ENCODE data around the gene RIMS1. TPM values are rescaled to one million over a fixed set of nuclear protein-coding genes. Genes with fewer than 3 reads are reported as not detected.

The RIMS1 gene
- total and polyA plus RNA-seq, 2 donors (not counting 1 experiment from before 2014, with no cell fraction given): not detected

- CTCF ChIA-PET: no interaction called here
- H3K27me3 Mint-ChIP-seq: no peaks in the 10 kb centered on the region
- no peaks in the 10 kb centered on the region for H3K9me3 Mint-ChIP-seq (ENCODE audit: insufficient read depth)
- H3K9me3 ChIP-seq (ENCODE audit: control extremely low read depth in 1 of 3, control insufficient read depth in 2 of 3, insufficient read depth in 1 of 3, low read length in 2 of 3): no peaks in the 10 kb centered on the region
- H4K20me1 ChIP-seq (ENCODE audit: control insufficient read depth, insufficient read depth, low read length, poor library complexity, severe bottlenecking): no peaks in the 10 kb centered on the region
- H3K4me2 ChIP-seq (replicated peaks; ENCODE audit: low read depth, low read length, poor library complexity, severe bottlenecking): no peak overlapping the region
- ATAC-seq (ENCODE audit: low read depth) (no peak), DNase-seq (no peak)
- H3K27ac ChIP-seq (ENCODE audit: low read length in 2 of 2): no peak overlapping the region
- H3K36me3 ChIP-seq (replicated peaks in 1 of 2; ENCODE audit: control extremely low read depth in 1 of 2, control insufficient read depth in 1 of 2, extremely low read depth in 1 of 2, insufficient read depth in 2 of 2, low read length in 1 of 2): no peaks in the 10 kb centered on the region
- H3K4me1 Mint-ChIP-seq: no peaks in the 10 kb centered on the region
- no peak overlapping the region for H2AFZ ChIP-seq (ENCODE audit: insufficient read depth, low read depth, low read length, poor library complexity, severe bottlenecking)
- POLR2A ChIA-PET: no interaction called here
- H3K27me3 ChIP-seq (replicated peaks in 1 of 4; ENCODE audit: control extremely low read depth in 1 of 4, control insufficient read depth in 3 of 4, insufficient read depth in 4 of 4, low read length in 3 of 4): no peaks in the 10 kb centered on the region
- no peak overlapping the region for H3K4me3 Mint-ChIP-seq
- H3K9ac ChIP-seq (ENCODE audit: low read length): no peak overlapping the region
- no peaks in the 10 kb centered on the region for H3K4me1 ChIP-seq (ENCODE audit: control insufficient read depth in 2 of 2, insufficient read depth in 2 of 2, low read length in 2 of 2)
- no peaks in the 10 kb centered on the region for H3K79me2 ChIP-seq (ENCODE audit: control insufficient read depth, insufficient read depth, low read length)
- intact Hi-C loops (cut with micrococcal nuclease): no loop called here
- TF ChIP-seq EZH2 (IDR thresholded peaks at IDR 0.05; ENCODE audit: borderline replicate concordance, insufficient read depth, low read depth, low read length, poor library complexity, severe bottlenecking) (no peak), CTCF (IDR thresholded peaks at IDR 0.05) (no peak)
- H3K27ac Mint-ChIP-seq: no peak overlapping the region
- no peak overlapping the region for H3K4me3 ChIP-seq (ENCODE audit: control extremely low read depth in 1 of 5, extremely low read depth in 1 of 5, insufficient read depth in 1 of 5, low read depth in 2 of 5, low read length in 4 of 5)
Observed at GRCh38 chr6:72132851-72133250, 246.5 kb downstream of the RIMS1 start.

- CTCF ChIA-PET: no interaction called here
- TF ChIP-seq CTCF (IDR thresholded peaks at IDR 0.05) (no peak), EZH2 (IDR thresholded peaks at IDR 0.05; ENCODE audit: borderline replicate concordance, insufficient read depth, low read depth, low read length, poor library complexity, severe bottlenecking) (no peak)
- ATAC-seq (ENCODE audit: low read depth): no peak
Observed at GRCh38 chr6:72133324-72133723, 247.0 kb downstream of the RIMS1 start.

More at GRCh38 chr6:72133324-72133723, 247.0 kb downstream of the RIMS1 start:
- no peaks in the 10 kb centered on the region for H3K4me1 Mint-ChIP-seq
- no peaks in the 10 kb centered on the region for H3K9me3 ChIP-seq (ENCODE audit: control extremely low read depth in 1 of 3, control insufficient read depth in 2 of 3, insufficient read depth in 1 of 3, low read length in 2 of 3)
- no peak overlapping the region for H3K27ac ChIP-seq (ENCODE audit: low read length in 2 of 2)
- no peak for DNase-seq
- no peaks in the 10 kb centered on the region for H3K79me2 ChIP-seq (ENCODE audit: control insufficient read depth, insufficient read depth, low read length)
- H4K20me1 ChIP-seq (ENCODE audit: control insufficient read depth, insufficient read depth, low read length, poor library complexity, severe bottlenecking): no peaks in the 10 kb centered on the region
- intact Hi-C loops (cut with micrococcal nuclease): no loop called here
- POLR2A ChIA-PET: no interaction called here
- H3K4me3 ChIP-seq (ENCODE audit: control extremely low read depth in 1 of 5, extremely low read depth in 1 of 5, insufficient read depth in 1 of 5, low read depth in 2 of 5, low read length in 4 of 5): no peak overlapping the region
- no peak overlapping the region for H3K27ac Mint-ChIP-seq
- H3K27me3 Mint-ChIP-seq: no peaks in the 10 kb centered on the region
- whole genome bisulfite sequencing (ENCODE audit: insufficient coverage): 80% methylated on average over 1 of the region's 1 CpG
- no peak overlapping the region for H3K4me2 ChIP-seq (replicated peaks; ENCODE audit: low read depth, low read length, poor library complexity, severe bottlenecking)
- no peaks in the 10 kb centered on the region for H3K36me3 ChIP-seq (replicated peaks in 1 of 2; ENCODE audit: control extremely low read depth in 1 of 2, control insufficient read depth in 1 of 2, extremely low read depth in 1 of 2, insufficient read depth in 2 of 2, low read length in 1 of 2)
- no peak overlapping the region for H3K9ac ChIP-seq (ENCODE audit: low read length)
- H3K9me3 Mint-ChIP-seq (ENCODE audit: insufficient read depth): no peaks in the 10 kb centered on the region
- H3K27me3 ChIP-seq (replicated peaks in 1 of 4; ENCODE audit: control extremely low read depth in 1 of 4, control insufficient read depth in 3 of 4, insufficient read depth in 4 of 4, low read length in 3 of 4): no peaks in the 10 kb centered on the region
- no peak overlapping the region for H3K4me3 Mint-ChIP-seq
- H2AFZ ChIP-seq (ENCODE audit: insufficient read depth, low read depth, low read length, poor library complexity, severe bottlenecking): no peak overlapping the region
- no peaks in the 10 kb centered on the region for H3K4me1 ChIP-seq (ENCODE audit: control insufficient read depth in 2 of 2, insufficient read depth in 2 of 2, low read length in 2 of 2)

Data from B cell (primary cell).